ENCODE results near the gene TMEM121B.

Gene TMEM121B

DNA sequence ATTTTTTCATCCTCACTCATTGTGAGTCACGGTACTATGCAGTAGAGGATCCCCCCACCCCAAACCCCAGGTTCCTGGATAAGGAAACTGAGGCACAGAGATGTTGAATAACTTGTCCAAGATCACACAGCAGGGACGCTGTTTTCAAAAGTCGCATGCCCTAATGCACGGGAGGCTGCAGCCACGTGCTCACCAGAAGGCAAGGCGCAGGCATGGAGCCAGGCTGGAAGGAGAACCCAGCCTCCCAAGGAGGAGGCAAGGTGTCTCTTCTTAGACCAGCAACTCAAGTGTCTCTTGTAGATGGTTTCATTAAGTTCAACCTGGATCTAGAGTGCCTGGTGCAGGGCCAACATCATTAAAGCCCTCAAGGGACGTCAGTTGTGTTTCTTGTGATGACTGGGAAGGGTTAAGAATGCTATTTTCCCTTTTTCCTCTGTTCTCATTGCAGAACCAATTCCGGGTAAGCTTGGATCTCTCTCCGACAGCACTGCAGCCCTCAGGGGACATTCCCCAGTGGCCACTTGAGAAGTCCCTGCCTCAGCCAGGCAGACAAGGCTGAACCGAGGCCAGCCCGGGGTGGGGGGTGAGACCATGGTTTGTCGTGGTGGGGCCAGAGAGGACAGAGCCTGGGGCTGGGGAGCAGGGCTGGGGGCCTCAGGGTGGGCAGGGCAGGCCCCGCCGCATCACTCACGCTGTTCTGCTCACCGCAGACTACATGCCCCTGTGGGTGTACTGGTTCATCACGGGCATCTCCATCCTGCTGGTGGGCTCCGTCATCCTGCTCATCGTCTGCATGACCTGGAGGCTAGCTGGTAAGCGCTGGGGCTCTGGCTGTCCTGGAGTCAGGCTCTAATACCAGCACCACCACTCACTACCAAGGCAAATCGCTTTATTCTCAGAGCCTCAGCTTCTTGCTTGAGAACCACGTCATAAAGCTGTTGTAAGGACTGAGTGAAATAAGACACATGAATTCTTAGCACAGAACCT lies 15.7 kb downstream of the TMEM121B start:
- Histone ChIP-seq H3K27ac (peak overlapping the region; percentile 81), H3K27me3 (ENCODE audit: insufficient read depth, low read depth, severe bottlenecking) (no peaks in the 10 kb centered on the region), H3K36me3 (peaks cover 23% of the 10 kb centered on the region), H3K4me3 (ENCODE audit: low read depth, low read length) (peak overlapping the region; percentile 24), H3K9me3 (ENCODE audit: severe bottlenecking) (no peaks in the 10 kb centered on the region)
- no peak for DNase-seq
- no peak for TF ChIP-seq CTCF (IDR thresholded peaks at IDR 0.05; ENCODE audit: low read depth, low read length)

DNA sequence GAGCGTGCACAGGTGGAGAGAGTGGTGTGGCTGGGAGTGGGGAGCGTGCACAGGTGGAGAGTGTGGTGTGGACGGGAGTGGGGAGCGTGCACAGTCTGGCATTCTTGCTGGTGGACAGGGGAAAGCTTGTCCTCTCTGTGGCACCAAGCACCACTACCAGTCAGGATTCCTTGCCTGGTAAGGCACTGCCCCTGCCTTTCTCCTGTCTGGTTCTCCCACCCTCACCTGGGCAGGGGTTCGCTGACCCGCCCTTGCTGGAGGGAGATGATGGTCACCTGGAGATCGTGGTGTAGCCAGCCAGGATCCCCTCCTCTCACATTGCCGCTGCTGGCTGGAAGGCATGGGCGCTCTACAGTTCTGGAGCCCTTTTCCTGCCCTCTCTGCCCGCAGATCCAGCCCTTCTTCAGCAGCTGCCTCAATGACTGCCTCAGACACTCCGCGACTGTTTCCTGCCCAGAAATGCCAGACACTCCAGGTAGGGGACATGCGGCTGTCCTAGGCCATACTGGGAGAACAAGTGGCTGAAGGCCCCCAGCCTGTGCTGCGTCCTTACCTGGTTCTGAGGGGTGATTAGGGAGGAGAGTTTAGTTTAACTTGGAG lies 16.7 kb downstream of the TMEM121B start:
- Histone ChIP-seq H3K27ac (no peak overlapping the region; the same call in 1 of the 2 replicates), H3K4me3 (ENCODE audit: low read depth, low read length) (no peak overlapping the region), H3K9me3 (ENCODE audit: severe bottlenecking) (no peaks in the 10 kb centered on the region), H3K36me3 (peaks cover 25% of the 10 kb centered on the region), H3K27me3 (ENCODE audit: insufficient read depth, low read depth, severe bottlenecking) (no peaks in the 10 kb centered on the region)
- TF ChIP-seq CTCF (IDR thresholded peaks at IDR 0.05; ENCODE audit: low read depth, low read length), result no peak
- DNase-seq, result no peak

DNA sequence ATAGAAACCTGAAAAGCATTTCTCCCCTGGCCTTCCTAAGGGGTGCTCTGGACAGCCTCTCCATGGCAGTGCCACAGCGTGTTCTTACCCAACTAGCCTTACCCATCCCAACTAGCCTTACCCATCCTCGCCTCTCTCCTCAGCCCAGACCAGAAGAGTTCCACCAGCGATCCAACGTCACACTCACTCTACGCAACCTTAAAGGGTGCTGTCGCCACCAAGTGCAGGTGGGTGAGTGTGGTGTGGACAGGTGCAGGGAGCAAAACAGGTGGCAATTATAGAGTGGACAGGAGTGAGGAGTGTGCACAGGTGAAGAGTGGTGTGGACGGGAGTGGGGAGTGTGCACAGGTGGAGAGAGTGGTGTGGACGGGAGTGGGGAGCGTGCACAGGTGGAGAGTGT lies 17.8 kb downstream of the TMEM121B start:
- no peaks in the 10 kb centered on the region for H3K27me3 ChIP-seq (ENCODE audit: insufficient read depth, low read depth, severe bottlenecking)
- H3K9me3 ChIP-seq (ENCODE audit: severe bottlenecking), result no peaks in the 10 kb centered on the region
- DNase-seq, result no peak
- TF ChIP-seq CTCF (IDR thresholded peaks at IDR 0.05; ENCODE audit: low read depth, low read length), result no peak
- H3K4me3 ChIP-seq (ENCODE audit: low read depth, low read length), result no peak overlapping the region
- no peak overlapping the region for H3K27ac ChIP-seq
- peaks cover 22% of the 10 kb centered on the region for H3K36me3 ChIP-seq

- peaks cover 21% of the 10 kb centered on the region for H3K36me3 ChIP-seq
- no peak overlapping the region for H3K27ac ChIP-seq
- TF ChIP-seq CTCF (IDR thresholded peaks at IDR 0.05; ENCODE audit: low read depth, low read length), result no peak
- H3K9me3 ChIP-seq (ENCODE audit: severe bottlenecking), result no peaks in the 10 kb centered on the region
- no peak for DNase-seq
- no peaks in the 10 kb centered on the region for H3K27me3 ChIP-seq (ENCODE audit: insufficient read depth, low read depth, severe bottlenecking)
- H3K4me3 ChIP-seq (ENCODE audit: low read depth, low read length), result no peak overlapping the region
Measured at GRCh38 chr22:17102297-17102667, 18.9 kb downstream of the TMEM121B start.

DNA sequence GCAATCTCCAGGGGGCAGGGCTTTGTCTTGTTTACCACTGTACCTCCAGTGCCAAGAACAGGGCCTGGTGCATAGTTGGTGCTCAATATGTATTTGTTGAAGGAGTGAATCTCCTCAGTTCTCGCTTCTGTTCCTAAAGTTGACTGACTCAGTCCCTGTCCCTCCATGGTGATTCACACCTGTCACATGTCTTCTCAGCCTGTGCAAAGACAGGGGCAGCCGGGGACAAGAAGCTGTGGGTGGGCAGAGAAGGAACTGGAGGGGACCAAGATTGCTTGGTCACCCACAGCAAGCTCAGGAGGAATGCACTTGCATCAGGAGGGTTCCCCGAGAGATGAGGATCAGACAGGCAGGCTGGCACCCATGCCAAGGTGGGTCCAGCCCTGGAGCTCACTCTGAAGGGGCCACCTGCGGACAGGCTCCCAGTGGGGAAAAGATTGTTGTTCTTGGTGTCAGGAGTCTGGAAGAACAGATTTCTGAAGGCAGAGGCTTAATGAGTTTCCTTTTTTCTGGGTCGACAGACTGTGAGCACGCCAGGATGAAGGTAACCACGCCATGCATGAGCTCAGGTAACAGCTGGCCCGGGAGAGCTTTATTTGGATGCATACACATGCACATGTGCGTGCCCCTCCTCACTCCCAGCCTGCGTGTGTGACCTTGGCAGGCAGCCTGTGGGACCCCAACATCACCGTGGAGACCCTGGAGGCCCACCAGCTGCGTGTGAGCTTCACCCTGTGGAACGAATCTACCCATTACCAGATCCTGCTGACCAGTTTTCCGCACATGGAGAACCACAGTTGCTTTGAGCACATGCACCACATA lies 19.5 kb downstream of the TMEM121B start:
- Histone ChIP-seq H3K36me3 (peaks cover 21% of the 10 kb centered on the region), H3K4me3 (ENCODE audit: low read depth, low read length) (no peak overlapping the region), H3K27me3 (ENCODE audit: insufficient read depth, low read depth, severe bottlenecking) (no peaks in the 10 kb centered on the region), H3K9me3 (ENCODE audit: severe bottlenecking) (no peaks in the 10 kb centered on the region), H3K27ac (no peak overlapping the region)
- no peak for DNase-seq
- TF ChIP-seq CTCF (IDR thresholded peaks at IDR 0.05; ENCODE audit: low read depth, low read length), result no peak
